Neural progenitor cell (in vitro differentiated cells): ENCODE data around the gene NBEA. TPM values are rescaled to one million over a fixed set of nuclear protein-coding genes. Genes with fewer than 3 reads are reported as not detected.

Source experiments
- DNase-seq: peaks from one replicate; pipeline ENCODE4 v3.0.0-alpha.2; 2016; ENCODE audit warnings: low spot score
- H2AFZ ChIP-seq: fragments of 200-600 bp; sonication (generic); replicated peaks from 2 replicates; pipeline ENCODE4 v1.6.1; 2016; ENCODE audit warnings: antibody characterized with exemption
- H3F3A ChIP-seq: fragments of 200-600 bp; sonication (generic); 2 replicates; pipeline ENCODE4 v1.6.1; 2016; ENCODE audit warnings: antibody characterized with exemption, low read depth
- H3K27ac ChIP-seq: fragments of 200-600 bp; sonication (generic); 2 replicates; pipeline ENCODE4 v1.5.1; 2016; ENCODE audit warnings: mild to moderate bottlenecking
- H3K27me3 ChIP-seq: fragments of 200-600 bp; sonication (generic); 2 replicates; pipeline ENCODE4 v1.6.1; 2016; ENCODE audit warnings: mild to moderate bottlenecking, moderate library complexity
- H3K36me3 ChIP-seq: fragments of 200-600 bp; sonication (generic); 2 replicates; pipeline ENCODE4 v1.5.1; 2016
- H3K4me1 ChIP-seq: fragments of 200-600 bp; sonication (generic); 2 replicates; pipeline ENCODE4 v1.6.1; 2016; ENCODE audit warnings: mixed run types
- H3K4me2 ChIP-seq: fragments of 200-600 bp; sonication (generic); 2 replicates; pipeline ENCODE4 v1.6.1; 2016
- H3K4me3 ChIP-seq: fragments of 200-600 bp; sonication (generic); 2 replicates; pipeline ENCODE4 v1.5.1; 2016
- H3K79me2 ChIP-seq: fragments of 200-600 bp; sonication (generic); 2 replicates; pipeline ENCODE4 v1.6.1; 2016; ENCODE audit warnings: low read depth
- H3K9ac ChIP-seq: fragments of 200-600 bp; sonication (generic); 2 replicates; pipeline ENCODE4 v1.6.1; 2016
- H3K9me3 ChIP-seq: fragments of 200-600 bp; sonication (generic); 2 replicates; pipeline ENCODE4 v1.5.1; 2016; ENCODE audit warnings: low read depth
- H4K20me1 ChIP-seq: fragments of 200-600 bp; sonication (generic); 2 replicates; pipeline ENCODE4 v1.6.1; 2016; ENCODE audit warnings: low read depth
- H3K27ac Mint-ChIP-seq: 3 replicates; pipeline ENCODE4 v1.8.0; 2021; ENCODE audit warnings: mixed read lengths
- H3K27me3 Mint-ChIP-seq: 2 replicates; pipeline ENCODE4 v1.8.0; 2022; ENCODE audit warnings: low read depth, mild to moderate bottlenecking, inconsistent platforms, moderate library complexity, mixed read lengths; ENCODE audit not compliant: insufficient read depth
- H3K36me3 Mint-ChIP-seq: 3 replicates; pipeline ENCODE4 v1.8.0; 2021; ENCODE audit warnings: mixed read lengths
- H3K4me1 Mint-ChIP-seq: 3 replicates; pipeline ENCODE4 v1.8.0; 2021; ENCODE audit warnings: mixed read lengths
- H3K4me3 Mint-ChIP-seq: 3 replicates; pipeline ENCODE4 v1.8.0; 2021; ENCODE audit warnings: mild to moderate bottlenecking, moderate library complexity, mixed read lengths
- H3K9me3 Mint-ChIP-seq: 3 replicates; pipeline ENCODE4 v1.8.0; 2020; ENCODE audit warnings: mixed read lengths
- EZH2 ChIP-seq: fragments of 200-600 bp; sonication (generic); IDR thresholded peaks from 2 replicates; pipeline ENCODE4 v1.6.1; 2017; ENCODE audit warnings: antibody characterized with exemption, mild to moderate bottlenecking, moderate library complexity
- EZH2phosphoT487 ChIP-seq: fragments of 200-600 bp; sonication (generic); IDR thresholded peaks from 2 replicates; pipeline ENCODE4 v1.6.1; 2017; ENCODE audit warnings: antibody characterized with exemption
- total RNA-seq: library from RNA; depleted of rRNA; stranded (reverse); fragments of >200 nt; gene quantifications from 2 replicates; pipeline ENCODE4 v1.2.3, GENCODE V29; 2015; ENCODE audit warnings: low replicate concordance
- TF ChIP-seq, protein P1 (sequence below): fragments of 200-600 bp; sonication (generic); IDR thresholded peaks from 2 replicates; pipeline ENCODE4 v1.5.1; 2017; ENCODE audit warnings: antibody characterized with exemption, mild to moderate bottlenecking

Gene NBEA
- total RNA-seq, 1 donor from 2014 or later = 31.0 TPM

DNA sequence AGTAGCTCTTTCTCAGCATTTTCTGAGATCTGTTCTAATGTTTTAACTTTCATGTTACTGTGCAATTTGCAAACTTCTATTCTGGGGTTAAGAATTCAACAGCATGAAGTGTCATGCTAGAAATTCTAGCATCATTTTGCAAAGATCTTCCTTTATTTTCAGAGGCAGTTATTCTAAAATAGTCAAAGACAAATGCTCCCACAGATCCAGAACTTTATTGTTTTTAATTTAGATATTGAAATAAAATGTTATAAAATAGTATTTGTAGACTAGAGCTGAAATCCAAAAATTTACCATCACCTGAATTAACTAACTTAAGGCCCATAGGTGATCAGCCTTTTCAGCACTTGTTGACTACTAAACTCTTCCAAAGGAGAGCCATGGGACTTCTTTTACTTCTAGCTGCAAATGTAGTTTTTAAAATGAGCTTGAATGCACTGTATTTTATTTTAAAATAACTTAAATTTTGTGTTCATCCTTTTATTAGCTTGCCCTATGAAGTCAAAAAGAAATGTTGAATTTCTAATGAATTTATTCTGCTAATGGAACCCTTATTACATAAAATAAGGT is 531.2 kb downstream of the NBEA start:
- no peak overlapping the region for H3K4me2 ChIP-seq
- peaks cover 66% of the 10 kb centered on the region for H3K27me3 Mint-ChIP-seq
- no peaks in the 10 kb centered on the region for H3K9me3 ChIP-seq
- no peaks in the 10 kb centered on the region for H3K36me3 Mint-ChIP-seq
- no peak overlapping the region for H3K9ac ChIP-seq
- H3K4me1 ChIP-seq = peaks cover 69% of the 10 kb centered on the region
- peaks cover 78% of the 10 kb centered on the region for H3F3A ChIP-seq
- no peaks in the 10 kb centered on the region for H3K9me3 Mint-ChIP-seq
- H2AFZ ChIP-seq = no peak overlapping the region
- no peak for DNase-seq
- H3K27me3 ChIP-seq = peaks cover 74% of the 10 kb centered on the region
- H3K4me1 Mint-ChIP-seq = peaks cover 56% of the 10 kb centered on the region
- H3K4me3 Mint-ChIP-seq = peak overlapping the region; percentile 28
- no peaks in the 10 kb centered on the region for H3K36me3 ChIP-seq
- H4K20me1 ChIP-seq = peaks cover 78% of the 10 kb centered on the region
- no peaks in the 10 kb centered on the region for H3K79me2 ChIP-seq
- TF ChIP-seq EZH2 = no peak
- no peak for TF ChIP-seq EZH2phosphoT487
- TF ChIP-seq, protein P1, sequence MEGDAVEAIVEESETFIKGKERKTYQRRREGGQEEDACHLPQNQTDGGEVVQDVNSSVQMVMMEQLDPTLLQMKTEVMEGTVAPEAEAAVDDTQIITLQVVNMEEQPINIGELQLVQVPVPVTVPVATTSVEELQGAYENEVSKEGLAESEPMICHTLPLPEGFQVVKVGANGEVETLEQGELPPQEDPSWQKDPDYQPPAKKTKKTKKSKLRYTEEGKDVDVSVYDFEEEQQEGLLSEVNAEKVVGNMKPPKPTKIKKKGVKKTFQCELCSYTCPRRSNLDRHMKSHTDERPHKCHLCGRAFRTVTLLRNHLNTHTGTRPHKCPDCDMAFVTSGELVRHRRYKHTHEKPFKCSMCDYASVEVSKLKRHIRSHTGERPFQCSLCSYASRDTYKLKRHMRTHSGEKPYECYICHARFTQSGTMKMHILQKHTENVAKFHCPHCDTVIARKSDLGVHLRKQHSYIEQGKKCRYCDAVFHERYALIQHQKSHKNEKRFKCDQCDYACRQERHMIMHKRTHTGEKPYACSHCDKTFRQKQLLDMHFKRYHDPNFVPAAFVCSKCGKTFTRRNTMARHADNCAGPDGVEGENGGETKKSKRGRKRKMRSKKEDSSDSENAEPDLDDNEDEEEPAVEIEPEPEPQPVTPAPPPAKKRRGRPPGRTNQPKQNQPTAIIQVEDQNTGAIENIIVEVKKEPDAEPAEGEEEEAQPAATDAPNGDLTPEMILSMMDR = no peak
- no peak overlapping the region for H3K27ac ChIP-seq
- H3K27ac Mint-ChIP-seq = no peak overlapping the region
- no peak overlapping the region for H3K4me3 ChIP-seq

DNA sequence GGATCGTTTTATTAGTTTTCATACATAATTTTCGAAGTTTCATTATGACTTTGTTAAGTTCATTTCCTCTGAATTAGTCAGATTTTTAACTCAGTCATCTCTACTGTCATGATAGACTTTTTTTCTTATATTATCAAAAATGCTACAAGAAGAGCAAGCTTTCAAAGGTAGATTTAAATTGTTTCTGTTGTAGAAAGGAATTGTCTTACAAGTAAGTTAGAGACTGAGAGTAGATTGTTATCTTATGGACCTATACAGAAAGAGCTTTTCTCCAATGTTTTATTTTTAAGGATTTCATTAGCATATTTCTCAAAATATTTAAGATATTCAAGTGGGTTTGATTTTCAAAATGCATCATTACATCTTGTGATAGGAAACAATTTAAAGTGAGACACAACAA is 531.7 kb downstream of the NBEA start:
- Histone ChIP-seq H3K4me2 (no peak overlapping the region), H3K79me2 (no peaks in the 10 kb centered on the region), H2AFZ (no peak overlapping the region), H3K27ac (no peak overlapping the region), H3F3A (peaks cover 83% of the 10 kb centered on the region), H4K20me1 (peaks cover 83% of the 10 kb centered on the region), H3K4me1 (peaks cover 69% of the 10 kb centered on the region), H3K9me3 (no peaks in the 10 kb centered on the region), H3K9ac (no peak overlapping the region), H3K27me3 (peaks cover 79% of the 10 kb centered on the region), H3K36me3 (no peaks in the 10 kb centered on the region), H3K4me3 (no peak overlapping the region)
- TF ChIP-seq, protein P1 = no peak
- no peak for TF ChIP-seq EZH2
- no peak for TF ChIP-seq EZH2phosphoT487
- H3K27ac Mint-ChIP-seq = no peak overlapping the region
- DNase-seq = no peak
- H3K36me3 Mint-ChIP-seq = no peaks in the 10 kb centered on the region
- no peaks in the 10 kb centered on the region for H3K9me3 Mint-ChIP-seq
- peak overlapping the region; percentile 28 for H3K4me3 Mint-ChIP-seq
- H3K27me3 Mint-ChIP-seq = peaks cover 68% of the 10 kb centered on the region
- peaks cover 58% of the 10 kb centered on the region for H3K4me1 Mint-ChIP-seq

DNA sequence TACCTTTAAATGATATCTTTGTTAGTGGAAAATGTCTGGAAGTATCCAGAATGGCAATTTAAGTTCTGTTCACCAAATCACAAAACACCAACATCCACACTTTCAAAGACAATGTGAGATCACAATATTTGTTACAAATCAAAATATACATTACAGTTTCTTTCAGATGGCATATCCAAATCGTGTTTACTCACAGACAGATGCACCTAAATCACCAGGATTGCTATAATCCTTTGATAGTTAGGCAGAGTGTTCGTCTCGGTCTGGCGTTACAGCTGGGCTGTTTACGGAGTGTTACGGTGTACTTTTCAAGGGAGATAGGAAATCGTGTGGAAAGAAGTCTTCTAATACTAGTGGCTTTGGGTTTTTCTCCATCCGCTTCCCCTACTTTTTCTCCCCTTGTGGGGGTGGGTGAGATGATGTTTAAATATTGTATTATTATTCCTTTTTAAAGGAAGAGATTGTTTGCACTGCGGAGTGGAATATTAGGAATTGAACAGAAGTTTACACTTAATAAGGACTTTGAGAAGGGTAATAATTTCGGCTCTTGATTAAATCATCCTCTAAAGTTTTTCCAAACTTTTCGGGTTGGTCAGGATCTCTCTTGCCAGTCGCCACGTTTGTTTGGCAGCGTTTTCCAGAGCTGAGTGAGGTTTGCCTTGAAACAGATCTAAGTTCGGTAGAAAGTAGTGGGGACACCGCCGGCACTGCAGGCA is 532.6 kb downstream of the NBEA start:
- no peaks in the 10 kb centered on the region for H3K9me3 ChIP-seq
- peaks cover 92% of the 10 kb centered on the region for H4K20me1 ChIP-seq
- H3K27me3 ChIP-seq = peaks cover 87% of the 10 kb centered on the region
- no peak overlapping the region for H3K9ac ChIP-seq
- H3K36me3 Mint-ChIP-seq = no peaks in the 10 kb centered on the region
- H3K27ac Mint-ChIP-seq = no peak overlapping the region
- peak overlapping the region; percentile 83 for H3K4me2 ChIP-seq
- H3K27me3 Mint-ChIP-seq = peaks cover 72% of the 10 kb centered on the region
- peaks cover 69% of the 10 kb centered on the region for H3K4me1 ChIP-seq
- peak; percentile 61 for DNase-seq
- H3K9me3 Mint-ChIP-seq = no peaks in the 10 kb centered on the region
- H3K27ac ChIP-seq = no peak overlapping the region
- peaks cover 85% of the 10 kb centered on the region for H3F3A ChIP-seq
- no peak for TF ChIP-seq EZH2
- peak; percentile 51 for TF ChIP-seq EZH2phosphoT487
- TF ChIP-seq, protein P1 = no peak
- no peaks in the 10 kb centered on the region for H3K36me3 ChIP-seq
- H3K4me3 Mint-ChIP-seq = peak overlapping the region; percentile 83
- H3K4me1 Mint-ChIP-seq = peaks cover 58% of the 10 kb centered on the region
- peak overlapping the region; percentile 48 for H3K4me3 ChIP-seq
- no peaks in the 10 kb centered on the region for H3K79me2 ChIP-seq
- H2AFZ ChIP-seq = no peak overlapping the region
